Motor neuron (in vitro differentiated cells): ENCODE measurements around the gene RABL2B. TPM values are rescaled to one million over a fixed set of nuclear protein-coding genes. Genes with fewer than 3 reads are reported as not detected.
A peak's percentile ranks its signal among the peaks of the same experiment; 100 is the strongest.

Source experiments
- ATAC-seq, 8 experiments: fragments of 200-7000 bp; cut with Tn5 transposase; replicated peaks in 6 of 8; 2 replicates each; pipeline ENCODE4 v1.8.0; 2021; ENCODE audit warnings: mild to moderate bottlenecking in 8 of 8, moderate library complexity in 8 of 8
- H3K27ac ChIP-seq, 2 donors: fragments of 250-450 bp; sonication (Bioruptor Pico); 2 replicates each; pipeline ENCODE4 v1.9.0; 2021; ENCODE audit warnings: antibody characterized with exemption in 2 of 2, mild to moderate bottlenecking in 2 of 2, moderate library complexity in 1 of 2
- H3K4me1 ChIP-seq, 2 donors: fragments of 250-450 bp; sonication (Bioruptor Pico); replicated peaks in 1 of 2; 2 replicates each; pipeline ENCODE4 v1.6.1; 2021; ENCODE audit warnings: antibody characterized with exemption in 2 of 2, mild to moderate bottlenecking in 2 of 2, moderate library complexity in 1 of 2
- H3K4me3 ChIP-seq, 5 donors: fragments of 250-450 bp; sonication (Bioruptor Pico); 2 replicates each; pipeline ENCODE4 v1.9.0; 2021; ENCODE audit warnings: antibody characterized with exemption in 5 of 5, mild to moderate bottlenecking in 5 of 5, moderate library complexity in 4 of 5
- WGBS, 10 experiments: fragments of 450-650 bp; shearing (Covaris generic); methylation state at CpG; one replicate each; pipeline ENCODE4 v1.0.0; 2022; 5-methylcytosine and 5-hydroxymethylcytosine counted together
- in situ Hi-C, 9 experiments: fragments of 400-800 bp; cut with MboI; loops; one replicate each; pipeline ENCODE4 v1.15.0; 2021; ENCODE audit warnings: low sequenced_read_pairs in 9 of 9, low pct_unique_long_range_greater_than_20kb in 2 of 9; ENCODE audit not compliant: unreplicated experiment in 9 of 9
- total RNA-seq, 8 experiments: library from RNA; unstranded; fragments of 300-600 nt; gene quantifications; 2 replicates each; pipeline versions ENCODE4 v1.2.3 to v1.2.4, GENCODE V29; 2022

RABL2B gene
- total RNA-seq, 8 experiments from 2014 or later: 9.3 to 33.7 (median 22.6) TPM

GRCh38 chr22:50725597-50725996, 57.8 kb downstream of the RABL2B start:
- H3K27ac ChIP-seq: no peak overlapping the region
- H3K4me3 ChIP-seq: no peak overlapping the region
- no peak for ATAC-seq
- WGBS, 10 experiments: 87 to 100% (median 100%) methylated on average over 1 to 7 of the region's 7 CpGs; no CpG with 5 or more reads in 6 of the 10 experiments
- no peaks in the 10 kb centered on the region for H3K4me1 ChIP-seq
- in situ Hi-C loops: no loop called here

- in situ Hi-C loops: no loop called here
- 60 to 100% (median 100%) methylated on average over 1 to 4 of the region's 8 CpGs; no CpG with 5 or more reads in 3 of the 10 experiments for WGBS, 10 experiments
- no peak overlapping the region for H3K27ac ChIP-seq
These were observed 58.8 kb downstream of the RABL2B start for GRCh38 chr22:50724616-50725015.

GRCh38 chr22:50723991-50724390, 59.4 kb downstream of the RABL2B start:
- 60 to 92% (median 84%) methylated on average over 1 to 6 of the region's 7 CpGs; no CpG with 5 or more reads in 3 of the 10 experiments for WGBS, 10 experiments
- no peaks in the 10 kb centered on the region for H3K4me1 ChIP-seq
- H3K4me3 ChIP-seq: no peak overlapping the region
- no peak for ATAC-seq
- no peak overlapping the region for H3K27ac ChIP-seq
- in situ Hi-C loops: no loop called here

More at GRCh38 chr22:50724616-50725015, 58.8 kb downstream of the RABL2B start:
- no peaks in the 10 kb centered on the region for H3K4me1 ChIP-seq
- no peak for ATAC-seq
- no peak overlapping the region for H3K4me3 ChIP-seq

GRCh38 chr22:50722716-50723428, 60.6 kb downstream of the RABL2B start:
- in situ Hi-C loops: no loop called here
- 77 to 100% (median 97%) methylated on average over 1 to 3 of the region's 12 CpGs; no CpG with 5 or more reads in 6 of the 10 experiments for WGBS, 10 experiments
- ATAC-seq: no peak
- no peak overlapping the region for H3K4me3 ChIP-seq
- H3K27ac ChIP-seq: no peak overlapping the region
- H3K4me1 ChIP-seq: no peaks in the 10 kb centered on the region

DNA sequence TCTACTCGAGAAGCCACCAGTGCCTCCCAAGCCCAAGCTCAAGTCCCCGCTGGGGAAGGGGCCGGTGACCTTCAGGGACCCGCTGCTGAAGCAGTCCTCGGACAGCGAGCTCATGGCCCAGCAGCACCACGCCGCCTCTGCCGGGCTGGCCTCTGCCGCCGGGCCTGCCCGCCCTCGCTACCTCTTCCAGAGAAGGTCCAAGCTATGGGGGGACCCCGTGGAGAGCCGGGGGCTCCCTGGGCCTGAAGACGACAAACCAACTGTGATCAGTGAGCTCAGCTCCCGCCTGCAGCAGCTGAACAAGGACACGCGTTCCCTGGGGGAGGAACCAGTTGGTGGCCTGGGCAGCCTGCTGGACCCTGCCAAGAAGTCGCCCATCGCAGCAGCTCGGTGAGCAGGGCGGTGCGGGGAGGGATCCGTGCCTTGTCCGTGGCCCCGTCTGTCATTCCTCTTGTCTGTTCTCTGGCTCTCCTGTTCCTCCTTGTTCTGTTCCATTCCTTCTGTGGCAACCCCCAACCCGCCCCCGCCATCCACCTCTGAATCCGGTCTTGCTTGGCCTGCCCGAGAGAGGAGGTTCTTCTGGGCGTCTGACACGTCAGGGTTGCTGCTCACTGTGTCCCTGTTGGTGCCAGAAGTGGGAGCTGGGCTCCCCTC, 61.3 kb downstream of the RABL2B start:
- H3K4me3 ChIP-seq: no peak overlapping the region
- no peak for ATAC-seq
- no peaks in the 10 kb centered on the region for H3K4me1 ChIP-seq
- H3K27ac ChIP-seq: no peak overlapping the region
- in situ Hi-C loops: no loop called here
- 90 to 100% (median 100%) methylated on average over 2 to 7 of the region's 33 CpGs; no CpG with 5 or more reads in 7 of the 10 experiments for WGBS, 10 experiments

GRCh38 chr22:50721257-50721844, 62.1 kb downstream of the RABL2B start:
- no peak overlapping the region for H3K27ac ChIP-seq
- H3K4me1 ChIP-seq: no peaks in the 10 kb centered on the region
- peak in 3 of 8 experiments; percentile 6 to 11 (median 10) for ATAC-seq
- in situ Hi-C loops: no loop called here
- no peak overlapping the region for H3K4me3 ChIP-seq
- WGBS, 10 experiments: no CpG with 5 or more reads among the region's 32 CpGs

- H3K27ac ChIP-seq: no peak overlapping the region
- H3K4me3 ChIP-seq: peak overlapping the region in 2 of 5 donors; percentile 4 to 13
- peak; percentile 26 to 89 (median 66) for ATAC-seq
- no CpG with 5 or more reads among the region's 132 CpGs for whole genome bisulfite sequencing, 10 experiments
- H3K4me1 ChIP-seq: no peaks in the 10 kb centered on the region
- in situ Hi-C loops: no loop called here
These were observed 62.9 kb downstream of the RABL2B start for GRCh38 chr22:50720301-50721256.

DNA sequence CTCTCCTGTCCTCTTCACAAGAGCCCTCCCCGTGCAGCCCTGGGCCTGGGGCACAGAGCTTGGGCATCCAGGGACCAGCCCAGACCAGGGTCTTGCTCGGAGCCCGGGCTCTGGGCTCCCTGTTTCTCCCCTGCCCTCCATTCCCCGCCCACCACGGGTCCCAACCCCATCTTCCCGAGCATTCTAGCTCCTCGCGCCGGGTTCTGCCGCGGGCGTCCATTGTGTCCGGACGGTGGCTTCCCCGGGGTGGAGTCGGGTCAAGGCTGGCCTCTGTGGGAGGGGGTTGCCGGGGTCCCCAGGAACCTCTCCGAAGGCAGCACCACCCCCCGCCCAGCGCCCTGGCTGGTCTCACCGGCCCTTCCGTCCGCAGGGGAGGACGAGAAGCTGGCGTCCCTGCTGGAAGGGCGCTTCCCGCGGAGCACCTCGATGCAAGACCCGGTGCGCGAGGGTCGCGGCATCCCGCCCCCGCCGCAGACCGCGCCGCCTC, 63.6 kb downstream of the RABL2B start:
- in situ Hi-C loops: no loop called here
- Histone ChIP-seq H3K4me1 (no peaks in the 10 kb centered on the region), H3K4me3 (peak overlapping the region in 1 of 5 donors; percentile 13), H3K27ac (no peak overlapping the region)
- ATAC-seq: peak in 5 of 8 experiments; percentile 8 to 35 (median 11)
- WGBS, 10 experiments: no CpG with 5 or more reads among the region's 40 CpGs

DNA sequence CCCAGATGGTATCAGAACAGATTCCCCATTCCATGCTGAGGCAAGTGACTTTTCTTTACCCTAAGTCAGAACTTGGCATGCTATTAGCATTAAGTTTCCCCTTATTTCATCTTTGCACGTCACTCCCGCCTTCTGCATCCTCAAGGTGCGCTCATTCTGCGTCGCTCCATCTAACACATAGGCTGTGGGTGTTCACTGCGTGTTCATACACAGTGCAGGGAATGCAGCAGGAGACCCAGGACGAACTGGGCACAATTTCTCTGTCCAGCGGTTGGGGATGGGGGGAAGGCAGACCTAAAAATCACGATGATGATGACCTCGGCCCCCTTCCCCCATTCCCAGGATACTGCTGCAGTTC, 65.1 kb downstream of the RABL2B start:
- Histone ChIP-seq H3K4me3 (no peak overlapping the region), H3K27ac (no peak overlapping the region), H3K4me1 (no peaks in the 10 kb centered on the region)
- WGBS, 10 experiments: 50 to 93% (median 78%) methylated on average over 2 to 8 of the region's 10 CpGs; no CpG with 5 or more reads in 4 of the 10 experiments
- ATAC-seq: no peak
- in situ Hi-C loops: no loop called here

GRCh38 chr22:50717709-50718351, 65.6 kb downstream of the RABL2B start:
- 20 to 100% (median 70%) methylated on average over 1 to 4 of the region's 10 CpGs; no CpG with 5 or more reads in 1 of the 10 experiments for WGBS, 10 experiments

More at GRCh38 chr22:50717709-50718351, 65.6 kb downstream of the RABL2B start:
- peak in 1 of 8 experiments; percentile 34 for ATAC-seq
- Histone ChIP-seq H3K4me1 (no peaks in the 10 kb centered on the region), H3K27ac (no peak overlapping the region), H3K4me3 (no peak overlapping the region)
- in situ Hi-C loops: no loop called here
